ENCODE results near the gene DCLK1. TPM values are rescaled to one million over a fixed set of nuclear protein-coding genes. Genes with fewer than 3 reads are reported as not detected.

Gene DCLK1
- total and polyA plus RNA-seq, 2 experiments from 2014 or later, result 0.48 to 0.65 TPM

- H3K9ac ChIP-seq, result no peak overlapping the region
- H3K4me2 ChIP-seq (ENCODE audit: unreplicated experiment), result no peak overlapping the region
- no peak for DNase-seq
- no peak overlapping the region for H2AFZ ChIP-seq
- 71 to 73% methylated on average over 2 of the region's 2 CpGs for WGBS, 2 experiments (ENCODE audit: low coverage in 1 of 2, low lambda C conversion rate in 2 of 2, missing lambda C conversion rate in 2 of 2)
- no peak overlapping the region for H3K4me3 ChIP-seq
- in situ Hi-C loops (cut with MboI), result no loop called here
- no peaks in the 10 kb centered on the region for H3K9me3 ChIP-seq (ENCODE audit: low read depth)
- no peaks in the 10 kb centered on the region for H4K20me1 ChIP-seq (ENCODE audit: insufficient read depth)
- H3K27me3 ChIP-seq (replicated peaks; ENCODE audit: insufficient read depth), result no peaks in the 10 kb centered on the region
- H3K36me3 ChIP-seq (ENCODE audit: low read depth), result no peaks in the 10 kb centered on the region
- TF ChIP-seq EZH2 (IDR thresholded peaks at IDR 0.05; ENCODE audit: insufficient read depth, poor library complexity, severe bottlenecking) (no peak), EZH2phosphoT487 (IDR thresholded peaks at IDR 0.05; ENCODE audit: insufficient read depth, low read depth) (no peak)
- H3K4me1 ChIP-seq (ENCODE audit: insufficient read depth), result no peaks in the 10 kb centered on the region
- H3K27ac ChIP-seq, result no peak overlapping the region
- H3F3A ChIP-seq (ENCODE audit: insufficient read depth), result no peaks in the 10 kb centered on the region
- H3K9me2 ChIP-seq (ENCODE audit: insufficient read depth), result no peaks in the 10 kb centered on the region
- no peaks in the 10 kb centered on the region for H3K79me2 ChIP-seq (ENCODE audit: insufficient read depth)
Measured at GRCh38 chr13:35744144-35744543, 387.0 kb downstream of the DCLK1 start.

GRCh38 chr13:35743165-35743564 is 388.0 kb downstream of the DCLK1 start:
- in situ Hi-C loops (cut with MboI), result no loop called here
- no peaks in the 10 kb centered on the region for H3K79me2 ChIP-seq (ENCODE audit: insufficient read depth)
- no peaks in the 10 kb centered on the region for H3K36me3 ChIP-seq (ENCODE audit: low read depth)
- no peaks in the 10 kb centered on the region for H3K9me2 ChIP-seq (ENCODE audit: insufficient read depth)
- H4K20me1 ChIP-seq (ENCODE audit: insufficient read depth), result no peaks in the 10 kb centered on the region
- no peaks in the 10 kb centered on the region for H3F3A ChIP-seq (ENCODE audit: insufficient read depth)
- WGBS, 2 experiments (ENCODE audit: low coverage in 1 of 2, low lambda C conversion rate in 2 of 2, missing lambda C conversion rate in 2 of 2), result 56 to 66% methylated on average over 3 of the region's 3 CpGs
- TF ChIP-seq EZH2phosphoT487 (IDR thresholded peaks at IDR 0.05; ENCODE audit: insufficient read depth, low read depth) (no peak), EZH2 (IDR thresholded peaks at IDR 0.05; ENCODE audit: insufficient read depth, poor library complexity, severe bottlenecking) (no peak)
- no peaks in the 10 kb centered on the region for H3K27me3 ChIP-seq (replicated peaks; ENCODE audit: insufficient read depth)
- no peak overlapping the region for H3K4me2 ChIP-seq (ENCODE audit: unreplicated experiment)
- H3K4me1 ChIP-seq (ENCODE audit: insufficient read depth), result no peaks in the 10 kb centered on the region
- no peak overlapping the region for H2AFZ ChIP-seq
- no peak overlapping the region for H3K27ac ChIP-seq
- H3K4me3 ChIP-seq, result no peak overlapping the region
- no peak overlapping the region for H3K9ac ChIP-seq
- no peaks in the 10 kb centered on the region for H3K9me3 ChIP-seq (ENCODE audit: low read depth)
- DNase-seq, result no peak

- Histone ChIP-seq H3K27me3 (replicated peaks; ENCODE audit: insufficient read depth) (no peaks in the 10 kb centered on the region), H3K27ac (no peak overlapping the region), H3K4me2 (ENCODE audit: unreplicated experiment) (no peak overlapping the region), H4K20me1 (ENCODE audit: insufficient read depth) (no peaks in the 10 kb centered on the region), H3K36me3 (ENCODE audit: low read depth) (no peaks in the 10 kb centered on the region), H3K9me3 (ENCODE audit: low read depth) (no peaks in the 10 kb centered on the region), H3K4me3 (no peak overlapping the region), H3K79me2 (ENCODE audit: insufficient read depth) (no peaks in the 10 kb centered on the region), H3K4me1 (ENCODE audit: insufficient read depth) (no peaks in the 10 kb centered on the region), H2AFZ (no peak overlapping the region), H3F3A (ENCODE audit: insufficient read depth) (no peaks in the 10 kb centered on the region), H3K9ac (no peak overlapping the region), H3K9me2 (ENCODE audit: insufficient read depth) (no peaks in the 10 kb centered on the region)
- WGBS, 2 experiments (ENCODE audit: low coverage in 1 of 2, low lambda C conversion rate in 2 of 2, missing lambda C conversion rate in 2 of 2), result 73 to 78% methylated on average over 5 of the region's 5 CpGs
- DNase-seq, result no peak
- in situ Hi-C loops (cut with MboI), result no loop called here
- no peak for TF ChIP-seq EZH2 (IDR thresholded peaks at IDR 0.05; ENCODE audit: insufficient read depth, poor library complexity, severe bottlenecking)
- no peak for TF ChIP-seq EZH2phosphoT487 (IDR thresholded peaks at IDR 0.05; ENCODE audit: insufficient read depth, low read depth)
Measured at GRCh38 chr13:35741657-35742056, 389.5 kb downstream of the DCLK1 start.

GRCh38 chr13:35736876-35737275 is 394.3 kb downstream of the DCLK1 start:
- no peak overlapping the region for H2AFZ ChIP-seq
- 29 to 38% methylated on average over 2 of the region's 2 CpGs for WGBS, 2 experiments (ENCODE audit: low coverage in 1 of 2, low lambda C conversion rate in 2 of 2, missing lambda C conversion rate in 2 of 2)
- H3F3A ChIP-seq (ENCODE audit: insufficient read depth), result no peaks in the 10 kb centered on the region
- H3K27me3 ChIP-seq (replicated peaks; ENCODE audit: insufficient read depth), result no peaks in the 10 kb centered on the region
- no peaks in the 10 kb centered on the region for H3K9me2 ChIP-seq (ENCODE audit: insufficient read depth)
- H3K4me3 ChIP-seq, result no peak overlapping the region
- no peaks in the 10 kb centered on the region for H3K9me3 ChIP-seq (ENCODE audit: low read depth)
- no peak for DNase-seq
- H3K79me2 ChIP-seq (ENCODE audit: insufficient read depth), result no peaks in the 10 kb centered on the region
- TF ChIP-seq EZH2 (IDR thresholded peaks at IDR 0.05; ENCODE audit: insufficient read depth, poor library complexity, severe bottlenecking) (no peak), EZH2phosphoT487 (IDR thresholded peaks at IDR 0.05; ENCODE audit: insufficient read depth, low read depth) (no peak)
- H4K20me1 ChIP-seq (ENCODE audit: insufficient read depth), result no peaks in the 10 kb centered on the region
- no peak overlapping the region for H3K4me2 ChIP-seq (ENCODE audit: unreplicated experiment)
- no peak overlapping the region for H3K27ac ChIP-seq
- no peaks in the 10 kb centered on the region for H3K36me3 ChIP-seq (ENCODE audit: low read depth)
- H3K9ac ChIP-seq, result no peak overlapping the region
- no peaks in the 10 kb centered on the region for H3K4me1 ChIP-seq (ENCODE audit: insufficient read depth)
- in situ Hi-C loops (cut with MboI), result no loop called here

GRCh38 chr13:35733827-35734226 is 397.4 kb downstream of the DCLK1 start:
- in situ Hi-C loops (cut with MboI), result no loop called here
- TF ChIP-seq EZH2 (IDR thresholded peaks at IDR 0.05; ENCODE audit: insufficient read depth, poor library complexity, severe bottlenecking) (no peak), EZH2phosphoT487 (IDR thresholded peaks at IDR 0.05; ENCODE audit: insufficient read depth, low read depth) (no peak)
- H3K4me3 ChIP-seq, result no peak overlapping the region
- H3K27ac ChIP-seq, result no peak overlapping the region
- H3K4me1 ChIP-seq (ENCODE audit: insufficient read depth), result no peaks in the 10 kb centered on the region
- H2AFZ ChIP-seq, result no peak overlapping the region
- H3F3A ChIP-seq (ENCODE audit: insufficient read depth), result no peaks in the 10 kb centered on the region
- no peak overlapping the region for H3K9ac ChIP-seq
- H3K79me2 ChIP-seq (ENCODE audit: insufficient read depth), result no peaks in the 10 kb centered on the region
- WGBS, 2 experiments (ENCODE audit: low coverage in 1 of 2, low lambda C conversion rate in 2 of 2, missing lambda C conversion rate in 2 of 2), result 59 to 66% methylated on average over 3 to 4 of the region's 4 CpGs
- H3K9me3 ChIP-seq (ENCODE audit: low read depth), result no peaks in the 10 kb centered on the region
- DNase-seq, result no peak
- H4K20me1 ChIP-seq (ENCODE audit: insufficient read depth), result no peaks in the 10 kb centered on the region
- no peak overlapping the region for H3K4me2 ChIP-seq (ENCODE audit: unreplicated experiment)
- H3K9me2 ChIP-seq (ENCODE audit: insufficient read depth), result no peaks in the 10 kb centered on the region
- no peaks in the 10 kb centered on the region for H3K36me3 ChIP-seq (ENCODE audit: low read depth)
- no peaks in the 10 kb centered on the region for H3K27me3 ChIP-seq (replicated peaks; ENCODE audit: insufficient read depth)
